NB4 (cell line): ENCODE data around the gene REEP1.

ENCODE experiments used
- CTCF ChIP-seq: IDR thresholded peaks from one replicate; pipeline ENCODE4 v1.5.1; 2012; ENCODE audit warnings: low read depth, low read length
- MAX ChIP-seq: IDR thresholded peaks from 2 replicates; pipeline ENCODE4 v1.6.1; 2011; ENCODE audit warnings: low read depth, low read length
- POLR2A ChIP-seq: IDR thresholded peaks from 2 replicates; pipeline ENCODE4 v1.6.1; 2011; ENCODE audit warnings: mild to moderate bottlenecking; ENCODE audit not compliant: insufficient read length; ENCODE audit errors: extremely low read depth

GRCh38 chr2:86311879-86312278, 25.5 kb downstream of the REEP1 start:
- no peak for TF ChIP-seq CTCF
- TF ChIP-seq POLR2A, result no peak
- TF ChIP-seq MAX, result no peak
